HG02571 (cell line): ENCODE measurements around the gene ONECUT1.

Experiments
- ATAC-seq: cut with Tn5 transposase; IDR thresholded peaks from one replicate; pipeline ENCODE4 v1.9.1; 2021; ENCODE audit warnings: mild to moderate bottlenecking, moderate library complexity; ENCODE audit not compliant: unreplicated experiment

Gene ONECUT1

GRCh38 chr15:52783929-52784798, 6.0 kb downstream of the ONECUT1 start:
- no peak for ATAC-seq

GRCh38 chr15:52783191-52783829, 6.8 kb downstream of the ONECUT1 start:
- ATAC-seq: no peak

GRCh38 chr15:52782514-52782913, 7.6 kb downstream of the ONECUT1 start:
- ATAC-seq: no peak

GRCh38 chr15:52780172-52780980, 9.8 kb downstream of the ONECUT1 start:
- peak; percentile 61 for ATAC-seq

GRCh38 chr15:52778457-52778856, 11.7 kb downstream of the ONECUT1 start:
- ATAC-seq: no peak

- ATAC-seq: no peak
These were observed 17.4 kb downstream of the ONECUT1 start for GRCh38 chr15:52772766-52773165.

GRCh38 chr15:52765785-52766184, 24.4 kb downstream of the ONECUT1 start:
- no peak for ATAC-seq

GRCh38 chr15:52764731-52765130, 25.4 kb downstream of the ONECUT1 start:
- ATAC-seq: no peak

- ATAC-seq: no peak
These were observed 27.5 kb downstream of the ONECUT1 start for GRCh38 chr15:52762621-52763020.

GRCh38 chr15:52760562-52760961, 29.6 kb downstream of the ONECUT1 start:
- ATAC-seq: no peak

GRCh38 chr15:52759969-52760368, 30.2 kb downstream of the ONECUT1 start:
- ATAC-seq: no peak

- no peak for ATAC-seq
These were observed 32.6 kb downstream of the ONECUT1 start for GRCh38 chr15:52757496-52757895.

GRCh38 chr15:52751522-52751921, 38.6 kb downstream of the ONECUT1 start:
- no peak for ATAC-seq

GRCh38 chr15:52749258-52749657, 40.9 kb downstream of the ONECUT1 start:
- no peak for ATAC-seq

GRCh38 chr15:52746162-52746757, 43.9 kb downstream of the ONECUT1 start:
- no peak for ATAC-seq

GRCh38 chr15:52745326-52746161, 44.6 kb downstream of the ONECUT1 start:
- no peak for ATAC-seq

GRCh38 chr15:52738311-52738710, 51.8 kb downstream of the ONECUT1 start:
- ATAC-seq: no peak

GRCh38 chr15:52737720-52738119, 52.4 kb downstream of the ONECUT1 start:
- ATAC-seq: no peak

- peak; percentile 56 for ATAC-seq
These were observed 54.7 kb downstream of the ONECUT1 start for GRCh38 chr15:52735231-52736089.
